Adrenal gland (tissue), 5 donors: Measurements from ENCODE around the gene ACP4.

Experiments
- CTCF ChIP-seq, 6 experiments: fragments of 450-650 bp in 4 of 6; fragments of 200-600 bp in 2 of 6; sonication (generic) in 1 of 6; IDR thresholded peaks; 1 replicate in 5 of 6; 2 replicates in 1 of 6; pipeline versions ENCODE4 v1.5.1 to v1.8.0; 2016 to 2021; ENCODE audit warnings: antibody characterized with exemption in 6 of 6, mild to moderate bottlenecking in 2 of 6, moderate library complexity in 1 of 6
- POLR2A ChIP-seq, 2 donors: fragments of 450-650 bp; IDR thresholded peaks; one replicate each; pipeline ENCODE4 v1.6.1; 2017; ENCODE audit warnings: antibody characterized with exemption in 2 of 2, mild to moderate bottlenecking in 2 of 2, moderate library complexity in 1 of 2
- donor health status: DM: no; HTN: no; CAD: no.

- TF ChIP-seq CTCF (IDR thresholded peaks at IDR 0.05) = no peak
- no peak for TF ChIP-seq POLR2A (IDR thresholded peaks at IDR 0.05)
These were observed 40.2 kb upstream of the ACP4 start for GRCh38 chr19:50750010-50750409.
